ENCODE data around the gene CDH13. TPM values are rescaled to one million over a fixed set of nuclear protein-coding genes. Genes with fewer than 3 reads are reported as not detected.

Gene CDH13
- total RNA-seq, 1 donor = 102 TPM

- no peak overlapping the region for H3K4me3 ChIP-seq (ENCODE audit: insufficient read depth, low read length)
- H3K27ac ChIP-seq (ENCODE audit: low read depth, low read length) = no peak overlapping the region
- no peaks in the 10 kb centered on the region for H3K9me3 ChIP-seq (ENCODE audit: low read depth, low read length)
- no peak overlapping the region for H3K4me2 ChIP-seq (ENCODE audit: insufficient read depth, low read length)
- H3K4me1 ChIP-seq (ENCODE audit: insufficient read depth, low read length) = no peaks in the 10 kb centered on the region
- H3K36me3 ChIP-seq (ENCODE audit: insufficient read depth, low read length) = no peaks in the 10 kb centered on the region
- no peak for TF ChIP-seq CTCF (IDR thresholded peaks at IDR 0.05; ENCODE audit: extremely low read depth, low read depth, low read length)
- no peak overlapping the region for H2AFZ ChIP-seq (ENCODE audit: low read length)
- DNase-seq (ENCODE audit: insufficient read length, low spot score, missing footprints) = no peak
- no peaks in the 10 kb centered on the region for H4K20me1 ChIP-seq (ENCODE audit: insufficient read depth, low read length)
- H3K27me3 ChIP-seq (ENCODE audit: insufficient read depth, low read length) = no peaks in the 10 kb centered on the region
- no peaks in the 10 kb centered on the region for H3K79me2 ChIP-seq (ENCODE audit: insufficient read depth, low read length)
Observed at GRCh38 chr16:82963653-82964052, 336.9 kb downstream of the CDH13 start.

- DNase-seq (ENCODE audit: insufficient read length, low spot score, missing footprints) = no peak
- no peaks in the 10 kb centered on the region for H3K9me3 ChIP-seq (ENCODE audit: low read depth, low read length)
- H3K4me3 ChIP-seq (ENCODE audit: insufficient read depth, low read length) = no peak overlapping the region
- no peak overlapping the region for H3K27ac ChIP-seq (ENCODE audit: low read depth, low read length)
- H3K27me3 ChIP-seq (ENCODE audit: insufficient read depth, low read length) = no peaks in the 10 kb centered on the region
- no peaks in the 10 kb centered on the region for H3K36me3 ChIP-seq (ENCODE audit: insufficient read depth, low read length)
- no peaks in the 10 kb centered on the region for H4K20me1 ChIP-seq (ENCODE audit: insufficient read depth, low read length)
- no peak overlapping the region for H3K4me2 ChIP-seq (ENCODE audit: insufficient read depth, low read length)
- TF ChIP-seq CTCF (IDR thresholded peaks at IDR 0.05; ENCODE audit: extremely low read depth, low read depth, low read length) = no peak
- H3K79me2 ChIP-seq (ENCODE audit: insufficient read depth, low read length) = no peaks in the 10 kb centered on the region
- no peaks in the 10 kb centered on the region for H3K4me1 ChIP-seq (ENCODE audit: insufficient read depth, low read length)
- H2AFZ ChIP-seq (ENCODE audit: low read length) = no peak overlapping the region
Observed at GRCh38 chr16:82965808-82966207, 339.0 kb downstream of the CDH13 start.

GRCh38 chr16:82967424-82967823, 340.7 kb downstream of the CDH13 start:
- Histone ChIP-seq H3K27ac (ENCODE audit: low read depth, low read length) (no peak overlapping the region), H3K36me3 (ENCODE audit: insufficient read depth, low read length) (no peaks in the 10 kb centered on the region), H3K79me2 (ENCODE audit: insufficient read depth, low read length) (no peaks in the 10 kb centered on the region), H3K4me1 (ENCODE audit: insufficient read depth, low read length) (no peaks in the 10 kb centered on the region), H3K4me2 (ENCODE audit: insufficient read depth, low read length) (no peak overlapping the region), H2AFZ (ENCODE audit: low read length) (no peak overlapping the region), H3K9me3 (ENCODE audit: low read depth, low read length) (no peaks in the 10 kb centered on the region), H3K4me3 (ENCODE audit: insufficient read depth, low read length) (no peak overlapping the region), H4K20me1 (ENCODE audit: insufficient read depth, low read length) (no peaks in the 10 kb centered on the region), H3K27me3 (ENCODE audit: insufficient read depth, low read length) (no peaks in the 10 kb centered on the region)
- DNase-seq (ENCODE audit: insufficient read length, low spot score, missing footprints) = no peak
- TF ChIP-seq CTCF (IDR thresholded peaks at IDR 0.05; ENCODE audit: extremely low read depth, low read depth, low read length) = no peak

GRCh38 chr16:82971126-82971525, 344.4 kb downstream of the CDH13 start:
- no peak for TF ChIP-seq CTCF (IDR thresholded peaks at IDR 0.05; ENCODE audit: extremely low read depth, low read depth, low read length)
- Histone ChIP-seq H3K27me3 (ENCODE audit: insufficient read depth, low read length) (no peaks in the 10 kb centered on the region), H3K79me2 (ENCODE audit: insufficient read depth, low read length) (no peaks in the 10 kb centered on the region), H3K27ac (ENCODE audit: low read depth, low read length) (no peak overlapping the region), H3K9me3 (ENCODE audit: low read depth, low read length) (no peaks in the 10 kb centered on the region), H4K20me1 (ENCODE audit: insufficient read depth, low read length) (no peaks in the 10 kb centered on the region), H3K4me3 (ENCODE audit: insufficient read depth, low read length) (no peak overlapping the region), H3K4me2 (ENCODE audit: insufficient read depth, low read length) (no peak overlapping the region), H2AFZ (ENCODE audit: low read length) (no peak overlapping the region), H3K4me1 (ENCODE audit: insufficient read depth, low read length) (no peaks in the 10 kb centered on the region), H3K36me3 (ENCODE audit: insufficient read depth, low read length) (no peaks in the 10 kb centered on the region)
- no peak for DNase-seq (ENCODE audit: insufficient read length, low spot score, missing footprints)
